Measurements from ENCODE around the gene FBXL5.

DNA sequence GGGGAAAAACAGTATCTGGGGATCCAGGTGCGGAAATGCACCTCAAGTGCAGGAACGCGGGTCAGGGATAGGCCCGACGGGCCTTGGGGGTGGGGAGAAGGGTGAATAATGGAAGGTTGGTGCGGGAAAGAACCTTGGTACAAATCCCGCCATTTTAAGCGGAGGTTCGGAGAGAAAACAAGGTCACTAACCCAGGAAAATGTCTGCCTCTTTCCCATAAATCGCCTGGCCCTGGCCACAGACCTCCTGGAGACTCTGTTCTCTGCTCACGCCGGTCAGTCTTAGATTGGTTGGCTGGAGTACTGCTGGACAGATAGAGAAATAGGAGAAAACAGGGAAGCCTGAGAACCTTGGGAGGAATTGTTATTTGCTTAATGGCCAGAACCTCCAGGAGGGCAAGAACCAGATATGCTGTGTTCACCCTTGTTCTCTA, 897 bp upstream of the FBXL5 start:
- TF ChIP-seq, protein P1, sequence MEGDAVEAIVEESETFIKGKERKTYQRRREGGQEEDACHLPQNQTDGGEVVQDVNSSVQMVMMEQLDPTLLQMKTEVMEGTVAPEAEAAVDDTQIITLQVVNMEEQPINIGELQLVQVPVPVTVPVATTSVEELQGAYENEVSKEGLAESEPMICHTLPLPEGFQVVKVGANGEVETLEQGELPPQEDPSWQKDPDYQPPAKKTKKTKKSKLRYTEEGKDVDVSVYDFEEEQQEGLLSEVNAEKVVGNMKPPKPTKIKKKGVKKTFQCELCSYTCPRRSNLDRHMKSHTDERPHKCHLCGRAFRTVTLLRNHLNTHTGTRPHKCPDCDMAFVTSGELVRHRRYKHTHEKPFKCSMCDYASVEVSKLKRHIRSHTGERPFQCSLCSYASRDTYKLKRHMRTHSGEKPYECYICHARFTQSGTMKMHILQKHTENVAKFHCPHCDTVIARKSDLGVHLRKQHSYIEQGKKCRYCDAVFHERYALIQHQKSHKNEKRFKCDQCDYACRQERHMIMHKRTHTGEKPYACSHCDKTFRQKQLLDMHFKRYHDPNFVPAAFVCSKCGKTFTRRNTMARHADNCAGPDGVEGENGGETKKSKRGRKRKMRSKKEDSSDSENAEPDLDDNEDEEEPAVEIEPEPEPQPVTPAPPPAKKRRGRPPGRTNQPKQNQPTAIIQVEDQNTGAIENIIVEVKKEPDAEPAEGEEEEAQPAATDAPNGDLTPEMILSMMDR (conservative IDR thresholded peaks at IDR 0.05; ENCODE audit: low read length), result no peak
- no peak for TF ChIP-seq EZH2phosphoT487 (IDR thresholded peaks at IDR 0.05; ENCODE audit: borderline replicate concordance, low read depth, low read length)
